GM10847 (cell line): ENCODE measurements around the gene PCDH9.

ENCODE experiments used
- POLR2A ChIP-seq: IDR thresholded peaks from 2 replicates; pipeline ENCODE4 v1.6.1; 2011; ENCODE audit not compliant: insufficient read length; ENCODE audit errors: extremely low read depth

The PCDH9 gene

GRCh38 chr13:66860878-66861417 is 369.2 kb downstream of the PCDH9 start:
- no peak for TF ChIP-seq POLR2A

GRCh38 chr13:66859934-66860877 is 369.9 kb downstream of the PCDH9 start:
- no peak for TF ChIP-seq POLR2A

- no peak for TF ChIP-seq POLR2A
These were observed 371.1 kb downstream of the PCDH9 start for GRCh38 chr13:66859078-66859477.

GRCh38 chr13:66858163-66858562 is 372.0 kb downstream of the PCDH9 start:
- TF ChIP-seq POLR2A: no peak

GRCh38 chr13:66855131-66855530 is 375.0 kb downstream of the PCDH9 start:
- TF ChIP-seq POLR2A: no peak

GRCh38 chr13:66853564-66853963 is 376.6 kb downstream of the PCDH9 start:
- TF ChIP-seq POLR2A: no peak

- TF ChIP-seq POLR2A: no peak
These were observed 380.4 kb downstream of the PCDH9 start for GRCh38 chr13:66849706-66850105.

- TF ChIP-seq POLR2A: no peak
These were observed 382.6 kb downstream of the PCDH9 start for GRCh38 chr13:66847541-66847940.

- TF ChIP-seq POLR2A: no peak
These were observed 384.7 kb downstream of the PCDH9 start for GRCh38 chr13:66845393-66845792.

GRCh38 chr13:66844933-66845332 is 385.2 kb downstream of the PCDH9 start:
- TF ChIP-seq POLR2A: no peak

- no peak for TF ChIP-seq POLR2A
These were observed 387.4 kb downstream of the PCDH9 start for GRCh38 chr13:66842766-66843165.

- no peak for TF ChIP-seq POLR2A
These were observed 389.5 kb downstream of the PCDH9 start for GRCh38 chr13:66840621-66841020.

- no peak for TF ChIP-seq POLR2A
These were observed 392.9 kb downstream of the PCDH9 start for GRCh38 chr13:66837246-66837645.

GRCh38 chr13:66835040-66835628 is 395.0 kb downstream of the PCDH9 start:
- TF ChIP-seq POLR2A: no peak

GRCh38 chr13:66830940-66831716 is 399.0 kb downstream of the PCDH9 start:
- TF ChIP-seq POLR2A: no peak
